Activated effector memory CD4-positive, alpha-beta T cell treated with Interleukin-2 at 50 U/mL for 16 hours (primary cell): ENCODE measurements around the gene PALD1.

ENCODE experiments used
- DNase-seq: peaks from one replicate; pipeline ENCODE4 v3.0.0-alpha.2; 2020

The PALD1 gene

GRCh38 chr10:70458329-70459060, 20.1 kb upstream of the PALD1 start:
- DNase-seq: no peak

DNA sequence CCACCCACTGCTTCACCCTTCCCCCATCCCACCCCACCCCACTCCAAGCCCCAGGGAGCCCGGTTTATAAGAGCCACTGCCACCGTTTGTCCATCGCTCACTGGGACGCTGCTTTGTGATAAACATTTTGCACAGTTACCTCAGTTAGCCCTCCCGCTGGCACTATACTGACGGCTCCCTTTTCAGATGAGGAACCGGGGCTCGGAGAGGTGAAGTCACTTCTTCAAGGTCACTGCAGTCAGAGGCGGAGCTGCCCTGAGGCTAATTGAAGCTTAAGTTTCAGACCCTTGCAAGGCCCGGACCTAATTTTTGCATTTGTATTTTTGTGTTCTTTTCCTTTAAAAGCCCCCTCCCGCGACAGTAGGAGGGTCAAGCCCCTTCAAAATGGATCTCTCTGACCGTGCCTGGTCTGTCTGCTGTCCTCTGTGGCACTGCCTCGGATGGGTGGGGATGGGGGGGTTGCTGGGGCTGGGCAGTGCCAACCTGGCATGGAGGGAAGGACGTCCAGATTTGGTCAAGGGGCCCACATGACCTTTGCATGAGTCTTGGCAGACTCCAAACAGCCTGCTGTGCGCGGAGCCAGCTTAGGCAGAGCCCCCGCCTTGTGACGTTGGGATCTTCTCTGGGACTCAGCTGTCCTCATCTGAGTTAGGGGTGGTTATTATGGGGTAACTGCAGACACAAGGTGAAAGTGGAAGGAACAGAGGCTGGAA, 19.4 kb upstream of the PALD1 start:
- no peak for DNase-seq

DNA sequence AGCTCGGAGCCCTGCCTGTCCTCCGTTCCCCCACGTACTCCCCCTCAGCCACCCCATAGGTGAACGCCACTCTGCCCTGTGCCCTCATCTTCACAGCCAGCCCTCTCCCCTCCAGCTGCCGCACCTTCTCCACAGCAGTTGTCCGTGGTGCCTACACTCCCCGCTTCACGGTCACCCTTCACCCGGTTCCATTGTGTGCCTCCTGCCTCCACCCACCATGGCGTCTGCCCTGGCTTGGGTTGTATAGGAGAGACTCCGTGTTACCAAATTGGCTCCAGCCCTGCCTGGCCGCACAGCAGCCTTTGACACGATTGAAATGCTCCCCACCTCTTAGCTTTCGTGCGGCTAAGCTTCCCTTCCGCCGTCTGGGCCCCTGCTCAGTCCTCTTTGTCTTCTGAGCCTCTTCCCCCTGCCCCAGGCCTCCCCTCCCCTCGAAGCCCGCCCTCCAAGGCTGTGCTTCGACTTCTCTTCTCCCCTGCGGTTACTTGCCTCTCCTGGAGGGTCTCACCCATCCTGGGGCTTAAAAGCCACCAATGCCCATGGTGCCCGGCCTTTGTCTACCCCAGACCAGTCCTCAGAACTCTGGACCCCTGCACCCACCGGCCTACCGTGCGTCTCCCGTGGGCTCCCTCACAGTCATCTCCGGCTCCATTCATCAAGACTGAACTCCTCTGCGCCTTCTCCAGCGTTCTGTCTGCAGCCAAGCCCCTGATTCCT, 18.6 kb upstream of the PALD1 start:
- DNase-seq: no peak

- DNase-seq: no peak
Measured at GRCh38 chr10:70461397-70462348, 16.9 kb upstream of the PALD1 start.

- no peak for DNase-seq
Measured at GRCh38 chr10:70462349-70462984, 16.1 kb upstream of the PALD1 start.

- no peak for DNase-seq
Measured at GRCh38 chr10:70465278-70465677, 13.3 kb upstream of the PALD1 start.

GRCh38 chr10:70465832-70466231, 12.7 kb upstream of the PALD1 start:
- DNase-seq: no peak

- DNase-seq: no peak
Measured at GRCh38 chr10:70466951-70467350, 11.6 kb upstream of the PALD1 start.

- DNase-seq: no peak
Measured at GRCh38 chr10:70472799-70473454, 5.6 kb upstream of the PALD1 start.

DNA sequence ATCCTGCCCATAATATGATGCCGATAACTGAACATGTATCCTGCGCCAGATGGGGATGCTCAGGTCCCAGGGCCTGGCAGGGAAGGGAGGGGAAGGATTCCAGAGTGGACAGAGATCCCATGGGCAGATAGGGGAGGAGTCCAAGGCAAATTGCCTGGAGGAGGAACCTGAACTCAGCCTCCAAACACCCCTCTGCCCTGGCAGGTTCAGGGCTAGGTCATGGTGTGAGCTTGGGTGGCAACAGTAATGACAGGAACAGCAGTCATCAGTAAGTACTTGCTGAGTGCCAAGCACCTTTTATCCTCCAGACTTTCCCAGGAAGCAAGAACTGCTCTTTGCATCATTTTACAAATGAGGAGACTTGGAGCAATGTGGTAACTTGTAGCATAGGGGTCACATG, 3.8 kb upstream of the PALD1 start:
- DNase-seq: no peak

- DNase-seq: no peak
Measured at GRCh38 chr10:70475661-70476060, 2.9 kb upstream of the PALD1 start.

- no peak for DNase-seq
Measured at GRCh38 chr10:70476249-70477035, 2.1 kb upstream of the PALD1 start.

GRCh38 chr10:70477661-70478162, 855 bp upstream of the PALD1 start:
- peak; percentile 68 for DNase-seq

- DNase-seq: no peak
Measured at GRCh38 chr10:70479165-70479581, 606 bp downstream of the PALD1 start.

- DNase-seq: no peak
Measured at GRCh38 chr10:70479626-70480238, 1.2 kb downstream of the PALD1 start.

GRCh38 chr10:70480239-70480861, 1.8 kb downstream of the PALD1 start:
- DNase-seq: no peak

DNA sequence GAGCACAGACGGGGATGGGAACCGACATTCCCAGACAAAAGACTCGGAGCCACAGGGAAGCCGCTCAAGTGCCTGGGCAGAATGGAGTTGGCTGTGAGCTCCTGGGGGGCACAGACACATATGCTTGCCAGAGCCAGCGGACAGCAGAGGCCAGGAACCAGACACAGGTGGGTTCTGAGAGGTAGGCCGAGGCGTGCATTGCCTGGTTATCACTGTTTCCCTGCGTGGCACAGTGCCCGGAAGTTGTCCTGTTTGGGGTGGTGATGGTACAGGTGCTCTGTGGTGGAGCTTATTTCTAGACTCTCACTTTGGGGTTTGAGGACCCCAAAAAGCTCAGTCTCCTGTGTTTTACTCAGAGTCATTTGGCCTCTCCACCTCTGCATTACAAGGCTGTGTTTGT, 2.5 kb downstream of the PALD1 start:
- DNase-seq: no peak

DNA sequence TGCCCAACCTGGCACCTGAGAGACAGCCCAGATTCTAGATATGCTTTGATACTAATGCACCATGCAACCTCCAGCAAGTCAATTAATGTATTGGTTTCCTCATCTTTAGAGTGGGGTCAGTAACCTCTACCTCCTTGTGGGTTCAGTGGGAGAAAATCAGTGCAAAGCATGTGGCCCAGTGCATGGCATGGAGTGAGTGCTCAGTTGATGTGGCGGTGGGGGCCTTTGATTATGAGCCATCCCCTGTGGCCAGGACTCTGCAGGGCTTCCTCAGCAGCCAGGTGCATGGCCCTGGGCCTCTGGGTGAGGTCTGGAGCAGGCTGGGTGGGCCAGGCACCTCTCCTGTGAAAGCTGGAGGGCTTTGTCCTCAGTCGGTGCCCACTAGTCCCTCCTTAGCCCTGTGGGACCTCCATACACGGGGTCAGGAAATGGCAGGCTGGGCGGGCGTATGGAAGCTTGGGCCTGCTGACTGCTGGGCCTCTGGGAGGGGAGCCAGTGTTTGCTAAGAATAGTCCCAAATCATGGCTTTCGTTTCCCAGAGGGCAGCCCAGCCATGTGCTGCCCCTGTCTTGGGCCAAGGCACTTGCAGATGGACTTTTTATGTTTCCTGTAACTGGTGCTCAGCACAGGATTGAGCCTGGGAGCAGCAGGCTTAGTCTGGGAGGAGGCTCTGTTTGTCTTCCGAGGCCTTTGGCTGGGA, 3.4 kb downstream of the PALD1 start:
- no peak for DNase-seq
